H1 (cell line): Measurements from ENCODE around the gene METRNL. TPM values are rescaled to one million over a fixed set of nuclear protein-coding genes. Genes with fewer than 3 reads are reported as not detected.

Experiments used
- CTCF ChIA-PET: fragments of 300-600 bp; sonication (Branson Sonifier 250); formaldehyde crosslinking; loops from one replicate; lab custom pipeline; 2021; ENCODE audit not compliant: partially characterized antibody; lab: Charles Lee
- POLR2A ChIA-PET: fragments of 300-600 bp; sonication (Branson Sonifier 250); formaldehyde crosslinking; loops from one replicate; lab custom pipeline; 2021; ENCODE audit warnings: inconsistent platforms; ENCODE audit not compliant: partially characterized antibody; lab: Charles Lee
- DNase-seq, 2 experiments: peaks; one replicate each; pipeline versions ENCODE4 v3.0.0 to v3.0.0-alpha.2; 2010 to 2022; ENCODE audit warnings: low spot score in 2 of 2, low read depth in 1 of 2, mixed read lengths in 1 of 2
- FAIRE-seq: peaks from 2 replicates; lab custom pipeline; 2011; peaks lifted over from hg19 to GRCh38; lab: Jason Lieb, UNC
- H2AFZ ChIP-seq: 2 replicates; pipeline ENCODE4 v1.8.1; 2012; ENCODE audit warnings: low read length, inconsistent platforms
- H2AK5ac ChIP-seq: 2 replicates; pipeline ENCODE4 v1.6.1; 2013; ENCODE audit warnings: low read depth, low read length
- H2BK120ac ChIP-seq: replicated peaks from 2 replicates; pipeline ENCODE3; 2013; ENCODE audit warnings: low read depth, low read length, inconsistent platforms
- H2BK12ac ChIP-seq: 2 replicates; pipeline ENCODE4 v1.6.1; 2013; ENCODE audit warnings: low read depth, low read length
- H2BK15ac ChIP-seq: 2 replicates; pipeline ENCODE4 v1.6.1; 2013; ENCODE audit warnings: low read length
- H2BK20ac ChIP-seq: 2 replicates; pipeline ENCODE4 v1.6.1; 2013; ENCODE audit warnings: low read length
- H2BK5ac ChIP-seq: 2 replicates; pipeline ENCODE4 v1.6.1; 2013; ENCODE audit warnings: low read depth, low read length
- H3K14ac ChIP-seq: 2 replicates; pipeline ENCODE4 v1.6.1; 2013; ENCODE audit warnings: inconsistent platforms; ENCODE audit not compliant: insufficient read length
- H3K18ac ChIP-seq: 2 replicates; pipeline ENCODE4 v1.6.1; 2013; ENCODE audit warnings: low read length; ENCODE audit errors: extremely low read depth
- H3K23ac ChIP-seq: 2 replicates; pipeline ENCODE4 v1.6.1; 2013; ENCODE audit warnings: inconsistent platforms; ENCODE audit not compliant: insufficient read length
- H3K23me2 ChIP-seq: 2 replicates; pipeline ENCODE4 v1.6.1; 2013; ENCODE audit warnings: low read depth, low read length
- H3K27ac ChIP-seq: 2 replicates; pipeline ENCODE4 v1.6.1; 2011; ENCODE audit warnings: low read depth, low read length, inconsistent platforms
- H3K27me3 ChIP-seq, 4 experiments: replicated peaks in 1 of 4; 1 replicate in 1 of 4; 2 replicates in 3 of 4; pipeline versions ENCODE4 v1.6.1 to v1.8.1; 2011 to 2013; ENCODE audit warnings: low read length in 3 of 4, mild to moderate bottlenecking in 3 of 4, inconsistent platforms in 2 of 4, mixed read lengths in 2 of 4, moderate library complexity in 1 of 4; ENCODE audit not compliant: control insufficient read depth in 3 of 4, insufficient read depth in 3 of 4; ENCODE audit errors: extremely low read depth in 1 of 4
- H3K36me3 ChIP-seq, 4 experiments: 2 replicates each; pipeline versions ENCODE4 v1.6.1 to v1.8.1; 2011 to 2013; ENCODE audit warnings: mild to moderate bottlenecking in 4 of 4, low read length in 3 of 4, moderate library complexity in 2 of 4, control low read depth in 1 of 4, inconsistent platforms in 1 of 4; ENCODE audit not compliant: insufficient read depth in 4 of 4, control insufficient read depth in 2 of 4
- H3K4ac ChIP-seq: replicated peaks from 2 replicates; pipeline ENCODE3; 2013; ENCODE audit warnings: low read length, low read depth, mixed read lengths, inconsistent platforms; ENCODE audit not compliant: insufficient read length
- H3K4me1 ChIP-seq, 4 experiments: replicated peaks in 1 of 4; 1 replicate in 1 of 4; 2 replicates in 3 of 4; pipeline versions ENCODE4 v1.6.1 to v1.8.1; 2011 to 2013; ENCODE audit warnings: low read length in 3 of 4, inconsistent platforms in 2 of 4, mixed read lengths in 1 of 4; ENCODE audit not compliant: insufficient read depth in 4 of 4, control insufficient read depth in 3 of 4
- H3K4me2 ChIP-seq, 2 experiments: 2 replicates each; pipeline versions ENCODE4 v1.6.1 to v1.8.1; 2011 to 2013; ENCODE audit warnings: low read depth in 2 of 2, low read length in 2 of 2, control low read depth in 1 of 2, inconsistent platforms in 1 of 2, mild to moderate bottlenecking in 1 of 2; ENCODE audit not compliant: insufficient read depth in 1 of 2
- H3K4me3 ChIP-seq, 4 experiments: fragments of 200-600, 300-600 bp in 1 of 4; sonication (generic), shearing (Covaris generic), sonication (Bioruptor Twin) in 1 of 4; 2 replicates each; pipeline versions ENCODE4 v1.5.1 to v1.8.1; 2011 to 2016; ENCODE audit warnings: low read length in 4 of 4, low read depth in 3 of 4, control low read depth in 2 of 4, inconsistent platforms in 2 of 4, mild to moderate bottlenecking in 2 of 4, mixed read lengths in 1 of 4, moderate library complexity in 1 of 4; ENCODE audit not compliant: insufficient read depth in 2 of 4; ENCODE audit errors: extremely low read depth in 1 of 4
- H3K56ac ChIP-seq: replicated peaks from 2 replicates; pipeline ENCODE3; 2013; ENCODE audit warnings: low read depth, mild to moderate bottlenecking, mixed read lengths, low read length, inconsistent platforms; ENCODE audit not compliant: insufficient read length
- H3K79me1 ChIP-seq: 2 replicates; pipeline ENCODE4 v1.6.1; 2013; ENCODE audit warnings: low read depth, low read length, control low read depth
- H3K79me2 ChIP-seq, 2 experiments: 2 replicates each; pipeline versions ENCODE4 v1.6.1 to v1.8.1; 2012 to 2013; ENCODE audit warnings: low read length in 2 of 2, mild to moderate bottlenecking in 2 of 2, inconsistent platforms in 1 of 2; ENCODE audit not compliant: insufficient read depth in 2 of 2, control insufficient read depth in 1 of 2
- H3K9ac ChIP-seq, 4 experiments: replicated peaks in 1 of 4; 1 replicate in 1 of 4; 2 replicates in 3 of 4; pipeline versions ENCODE4 v1.6.1 to v1.8.1; 2011 to 2013; ENCODE audit warnings: low read depth in 3 of 4, low read length in 3 of 4, control low read depth in 2 of 4, mild to moderate bottlenecking in 2 of 4, moderate library complexity in 2 of 4, inconsistent platforms in 1 of 4; ENCODE audit errors: extremely low read depth in 1 of 4
- H3K9me3 ChIP-seq, 2 experiments: 2 replicates each; pipeline versions ENCODE4 v1.6.1 to v1.8.1; 2012 to 2013; ENCODE audit warnings: mild to moderate bottlenecking in 2 of 2, moderate library complexity in 2 of 2, control low read depth in 1 of 2, inconsistent platforms in 1 of 2, low read depth in 1 of 2, low read length in 1 of 2, mixed read lengths in 1 of 2; ENCODE audit not compliant: insufficient read depth in 2 of 2
- H4K20me1 ChIP-seq, 2 experiments: replicated peaks in 1 of 2; 2 replicates each; pipeline versions ENCODE3 to v1.8.1; 2011 to 2013; ENCODE audit warnings: inconsistent platforms in 2 of 2, low read length in 2 of 2, mild to moderate bottlenecking in 1 of 2; ENCODE audit not compliant: insufficient read depth in 2 of 2, control insufficient read depth in 1 of 2
- H4K5ac ChIP-seq: 2 replicates; pipeline ENCODE4 v1.6.1; 2013; ENCODE audit warnings: low read length, low read depth, mixed read lengths, inconsistent platforms; ENCODE audit not compliant: insufficient read length
- H4K8ac ChIP-seq: 2 replicates; pipeline ENCODE4 v1.8.0; 2013; ENCODE audit warnings: mild to moderate bottlenecking, moderate library complexity, low read length, inconsistent platforms; ENCODE audit not compliant: insufficient read depth; ENCODE audit errors: extremely low read depth
- H4K91ac ChIP-seq: replicated peaks from 2 replicates; pipeline ENCODE3; 2013; ENCODE audit warnings: low read length, mixed read lengths, inconsistent platforms; ENCODE audit not compliant: insufficient read length
- HDAC2 ChIP-seq, 2 experiments: fragments of 300-600 bp in 1 of 2; sonication (generic) in 1 of 2; IDR thresholded peaks; 2 replicates each; pipeline ENCODE4 v1.6.1; 2011 to 2012; ENCODE audit warnings: low read depth in 2 of 2, low read length in 2 of 2, mild to moderate bottlenecking in 2 of 2, moderate library complexity in 2 of 2, borderline replicate concordance in 1 of 2, inconsistent platforms in 1 of 2
- TAF1 ChIP-seq: IDR thresholded peaks from 2 replicates; pipeline ENCODE4 v1.6.1; 2011; ENCODE audit warnings: mild to moderate bottlenecking, low read depth, low read length
- WGBS, 2 experiments: shearing (Covaris generic) in 1 of 2; methylation state at CpG; one replicate each; pipeline versions ENCODE4 v1.1.6 to v1.1.7; 2013 to 2015; ENCODE audit warnings: low lambda C conversion rate in 2 of 2, mixed read lengths in 2 of 2, inconsistent platforms in 1 of 2, low coverage in 1 of 2, missing lambda C conversion rate in 1 of 2; ENCODE audit not compliant: insufficient replicate concordance in 2 of 2, insufficient coverage in 1 of 2, insufficient read length in 1 of 2; ENCODE audit errors: extremely low coverage in 1 of 2, missing lambda C conversion rate in 1 of 2; 5-methylcytosine and 5-hydroxymethylcytosine counted together
- polyA plus RNA-seq, 7 experiments: library from polyadenylated mRNA; depleted of rRNA in 3 of 7; stranded (reverse) in 5 of 7; unstranded in 2 of 7; fragments of >200 nt in 5 of 7; fragments of 200-250 nt in 2 of 7; gene quantifications; 1 replicate in 5 of 7; 2 replicates in 1 of 7; 4 replicates in 1 of 7; pipeline versions ENCODE4 v1.2.1 to v1.2.3, GENCODE V29; 2011 to 2013; ENCODE audit warnings: missing spikeins in 2 of 7, mixed read lengths in 2 of 7
- total RNA-seq: library from RNA; stranded (reverse); fragmentation: NEBNext Ultra II Directional; extraction: Animal tissue kit (Norgen Biotek cat#: 25700); gene quantifications from 2 replicates; pipeline ENCODE4 v1.2.1, GENCODE V29; 2021

Gene METRNL
- total and polyA plus RNA-seq, 2 of the 8 experiments (the other 6 are each of a cell fraction or from before 2014, with no cell fraction given): 13.9 to 14.2 TPM

GRCh38 chr17:83138820-83139219 is 59.4 kb downstream of the METRNL start:
- 97% methylated on average over 3 of the region's 3 CpGs; no CpG with 5 or more reads in 1 of the 2 experiments for WGBS, 2 experiments
- CTCF ChIA-PET: interaction anchor here (0.8 to 1.0 kb wide), 2 partner anchors 13 to 46 kb away, joined by 3 read pairs; no protein-coding TSS in a partner anchor
- H3K4me1 ChIP-seq: no peaks in the 10 kb centered on the region

More at GRCh38 chr17:83138820-83139219, 59.4 kb downstream of the METRNL start:
- H3K4ac ChIP-seq: no peak overlapping the region
- no peaks in the 10 kb centered on the region for H3K27me3 ChIP-seq
- no peaks in the 10 kb centered on the region for H3K23me2 ChIP-seq
- H2BK12ac ChIP-seq: no peak overlapping the region
- H3K36me3 ChIP-seq: no peaks in the 10 kb centered on the region
- H3K56ac ChIP-seq: no peak overlapping the region
- H3K4me3 ChIP-seq: no peak overlapping the region
- no peak overlapping the region for H3K18ac ChIP-seq
- no peak overlapping the region for H4K5ac ChIP-seq
- H3K23ac ChIP-seq: no peak overlapping the region
- TF ChIP-seq TAF1 (no peak), HDAC2 (IDR thresholded peaks at IDR 0.05; ENCODE audit: borderline replicate concordance in 1 of 2, low read depth in 2 of 2, low read length in 2 of 2) (no peak)
- TF ChIP-seq, all 59 proteins: peak for 0
- no peak overlapping the region for H2BK5ac ChIP-seq
- H4K91ac ChIP-seq: no peak overlapping the region
- H2AFZ ChIP-seq: no peak overlapping the region
- H2BK15ac ChIP-seq: no peak overlapping the region
- DNase-seq (no peak), FAIRE-seq (no peak)
- H3K4me2 ChIP-seq: no peak overlapping the region
- H3K14ac ChIP-seq: no peak overlapping the region
- H2AK5ac ChIP-seq: no peak overlapping the region
- peaks cover 44 to 75% of the 10 kb centered on the region in 2 experiments; a peak in 3 of 4 replicates for H3K9me3 ChIP-seq
- H2BK20ac ChIP-seq: no peak overlapping the region
- H3K79me1 ChIP-seq: no peaks in the 10 kb centered on the region
- H3K9ac ChIP-seq: no peak overlapping the region
- H2BK120ac ChIP-seq: no peak overlapping the region
- H3K79me2 ChIP-seq: no peaks in the 10 kb centered on the region
- no peaks in the 10 kb centered on the region for H4K20me1 ChIP-seq
- H4K8ac ChIP-seq: no peak overlapping the region
- H3K27ac ChIP-seq: no peak overlapping the region
- POLR2A ChIA-PET: no interaction called here
